ENCODE measurements around the gene RBBP8NL.

GRCh38 chr20:62472941-62473585 lies 45.7 kb upstream of the RBBP8NL start:
- no peak for TF ChIP-seq CREB5 (CRISPR knock-in tag; IDR thresholded peaks at IDR 0.05; ENCODE audit: low read depth)
- TF ChIP-seq ZFP3 (CRISPR knock-in tag; IDR thresholded peaks at IDR 0.05) = no peak
- TF ChIP-seq ISL1 (CRISPR knock-in tag; IDR thresholded peaks at IDR 0.05) = no peak
- no peak for TF ChIP-seq POU6F1 (CRISPR knock-in tag; IDR thresholded peaks at IDR 0.05; ENCODE audit: borderline replicate concordance, low read depth)
- no peak for TF ChIP-seq CSDC2 (CRISPR knock-in tag; IDR thresholded peaks at IDR 0.05)
- no peak for TF ChIP-seq BACH2 (CRISPR knock-in tag; IDR thresholded peaks at IDR 0.05; ENCODE audit: borderline replicate concordance)
- TF ChIP-seq ZNF565 (CRISPR knock-in tag; conservative IDR thresholded peaks at IDR 0.05; ENCODE audit: low read depth) = no peak
- TF ChIP-seq ZNF8 (CRISPR knock-in tag; IDR thresholded peaks at IDR 0.05) = no peak
- no peak for TF ChIP-seq PATZ1 (CRISPR knock-in tag; IDR thresholded peaks at IDR 0.05; ENCODE audit: borderline replicate concordance)
- TF ChIP-seq TCF4 (CRISPR knock-in tag; IDR thresholded peaks at IDR 0.05; ENCODE audit: borderline replicate concordance) = no peak

Data from SK-N-SH treated with all-trans-retinoic acid at 6 μM for 48 hours (cell line).